HEK293 (cell line): ENCODE data around the gene FMN1.
"Not testable (repeated sequence)": the region's sequence is repeated elsewhere in the genome, so short reads cannot be mapped to it uniquely, and the experiment has no call there.

Experiments
- CTCF ChIA-PET: fragments of 350-600 bp; formaldehyde crosslinking; extraction: SDS; loops from one replicate; lab custom pipeline; 2021; ENCODE audit warnings: antibody characterized with exemption; lab: Yijun Ruan, JAX
- POLR2A ChIA-PET: fragments of 300-600 bp; formaldehyde crosslinking; extraction: SDS; loops from one replicate; lab custom pipeline; 2020; ENCODE audit warnings: antibody characterized with exemption, inconsistent platforms; lab: Yijun Ruan, JAX
- H3K27ac ChIP-seq: fragments of 200-500 bp; sonication (Bioruptor generic); 2 replicates; pipeline ENCODE4 v1.5.1; 2014; ENCODE audit warnings: low read depth, low read length, control low read depth, inconsistent platforms; ENCODE audit errors: extremely low read depth
- H3K36me3 ChIP-seq, 2 experiments: fragments of 200-500 bp in 1 of 2; sonication (Bioruptor generic) in 1 of 2; 1 replicate in 1 of 2; 2 replicates in 1 of 2; pipeline ENCODE4 v1.5.1; 2014 to 2017; ENCODE audit warnings: inconsistent platforms in 2 of 2, low read length in 2 of 2; ENCODE audit not compliant: control insufficient read depth in 2 of 2, insufficient read depth in 1 of 2
- H3K4me1 ChIP-seq: fragments of 200-500 bp; sonication (Bioruptor generic); 2 replicates; pipeline ENCODE4 v1.5.1; 2014; ENCODE audit warnings: mild to moderate bottlenecking, low read length, inconsistent platforms; ENCODE audit not compliant: control insufficient read depth, insufficient read depth
- H3K4me3 ChIP-seq: 2 replicates; pipeline ENCODE4 v1.5.1; 2011; ENCODE audit warnings: low read depth, mild to moderate bottlenecking, control low read depth, low read length, moderate library complexity
- H3K9me3 ChIP-seq: fragments of 200-500 bp; sonication (Bioruptor generic); 2 replicates; pipeline ENCODE4 v1.5.1; 2014; ENCODE audit warnings: low read depth, low read length, inconsistent platforms; ENCODE audit not compliant: control insufficient read depth, insufficient read depth
- GLIS2 ChIP-seq: fragments of 450-650 bp; formaldehyde crosslinking; IDR thresholded peaks from 2 replicates; pipeline ENCODE4 v1.5.1; 2016; ENCODE audit warnings: missing biosample characterization, missing genetic modification characterization
- PRDM4 ChIP-seq: fragments of 450-650 bp; formaldehyde crosslinking; IDR thresholded peaks from 2 replicates; pipeline ENCODE4 v1.5.1; 2017; ENCODE audit warnings: missing biosample characterization, missing genetic modification characterization
- YY1 ChIP-seq: fragments of 450-650 bp; formaldehyde crosslinking; IDR thresholded peaks from 2 replicates; pipeline ENCODE4 v1.5.1; 2018; ENCODE audit warnings: missing biosample characterization, missing genetic modification characterization
- ZBTB21 ChIP-seq: fragments of 450-650 bp; formaldehyde crosslinking; IDR thresholded peaks from 2 replicates; pipeline ENCODE4 v1.5.1; 2017; ENCODE audit warnings: missing biosample characterization, missing genetic modification characterization
- ZBTB8A ChIP-seq: fragments of 450-650 bp; formaldehyde crosslinking; IDR thresholded peaks from 2 replicates; pipeline ENCODE4 v1.5.1; 2016; ENCODE audit warnings: missing biosample characterization, missing genetic modification characterization
- ZFP69B ChIP-seq: fragments of 450-650 bp; formaldehyde crosslinking; IDR thresholded peaks from 2 replicates; pipeline ENCODE4 v1.5.1; 2016; ENCODE audit warnings: missing biosample characterization, missing genetic modification characterization
- ZNF112 ChIP-seq: fragments of 450-650 bp; formaldehyde crosslinking; IDR thresholded peaks from 2 replicates; pipeline ENCODE4 v1.5.0; 2017; ENCODE audit warnings: missing biosample characterization, missing genetic modification characterization
- ZNF132 ChIP-seq: fragments of 450-650 bp; formaldehyde crosslinking; IDR thresholded peaks from 2 replicates; pipeline ENCODE4 v1.5.1; 2017; ENCODE audit warnings: missing biosample characterization, missing genetic modification characterization, borderline replicate concordance
- ZNF26 ChIP-seq: fragments of 450-650 bp; formaldehyde crosslinking; IDR thresholded peaks from 2 replicates; pipeline ENCODE4 v1.5.1; 2016; ENCODE audit warnings: missing biosample characterization, missing genetic modification characterization
- ZNF266 ChIP-seq: fragments of 450-650 bp; formaldehyde crosslinking; IDR thresholded peaks from 2 replicates; pipeline ENCODE4 v1.5.1; 2016; ENCODE audit warnings: missing biosample characterization, missing genetic modification characterization, low read depth
- ZNF274 ChIP-seq, 2 experiments: fragments of 200-500 bp in 1 of 2; fragments of 450-650 bp in 1 of 2; sonication (Bioruptor generic) in 1 of 2; formaldehyde crosslinking in 1 of 2; IDR thresholded peaks; 2 replicates each; pipeline versions ENCODE4 v1.5.1 to v1.6.1; 2014 to 2016; ENCODE audit warnings: borderline replicate concordance in 1 of 2, inconsistent platforms in 1 of 2, low read length in 1 of 2, missing biosample characterization in 1 of 2, missing genetic modification characterization in 1 of 2
- ZNF426 ChIP-seq: fragments of 450-650 bp; formaldehyde crosslinking; IDR thresholded peaks from 2 replicates; pipeline ENCODE4 v1.5.1; 2017; ENCODE audit warnings: missing biosample characterization, missing genetic modification characterization, mild to moderate bottlenecking, inconsistent platforms, moderate library complexity
- ZNF488 ChIP-seq: fragments of 450-650 bp; formaldehyde crosslinking; IDR thresholded peaks from 2 replicates; pipeline ENCODE4 v1.5.1; 2016; ENCODE audit warnings: missing biosample characterization, missing genetic modification characterization
- ZNF777 ChIP-seq: fragments of 450-650 bp; formaldehyde crosslinking; IDR thresholded peaks from 2 replicates; pipeline ENCODE4 v1.5.1; 2017; ENCODE audit warnings: missing biosample characterization, missing genetic modification characterization, borderline replicate concordance

The FMN1 gene

GRCh38 chr15:32952901-32953532 is 241.5 kb downstream of the FMN1 start:
- no peaks in the 10 kb centered on the region for H3K36me3 ChIP-seq
- ChIA-PET POLR2A (no interaction called here), CTCF (interaction anchor here (1.0 to 2.9 kb wide), 4 partner anchors 17 to 291 kb away, joined by 3 to 12 read pairs (median 8); no protein-coding TSS in a partner anchor)
- no peaks in the 10 kb centered on the region for H3K9me3 ChIP-seq
- H3K4me1 ChIP-seq = no peaks in the 10 kb centered on the region
- no peak for TF ChIP-seq ZNF26 (tag by site-specific recombination)
- no peak for TF ChIP-seq ZBTB21 (tag by site-specific recombination)
- no peak for TF ChIP-seq YY1
- no peak for TF ChIP-seq ZBTB8A (tag by site-specific recombination)
- no peak for TF ChIP-seq ZNF777 (tag by site-specific recombination)
- no peak for TF ChIP-seq ZNF266 (tag by site-specific recombination)
- TF ChIP-seq ZNF112 (tag by site-specific recombination) = no peak
- no peak for TF ChIP-seq ZNF488 (tag by site-specific recombination)
- no peak overlapping the region for H3K4me3 ChIP-seq
- H3K27ac ChIP-seq = no peak overlapping the region

- Histone ChIP-seq H3K36me3 (no peaks in the 10 kb centered on the region), H3K27ac (no peak overlapping the region), H3K4me1 (no peaks in the 10 kb centered on the region), H3K9me3 (no peaks in the 10 kb centered on the region), H3K4me3 (no peak overlapping the region)
- TF ChIP-seq GLIS2 (tag by site-specific recombination) (no peak), ZFP69B (tag by site-specific recombination) (no peak), ZNF132 (tag by site-specific recombination) (no peak), ZNF426 (no peak), PRDM4 (tag by site-specific recombination) (no peak), ZNF274 (IDR thresholded peaks at IDR 0.05; ENCODE audit: low read length) (no peak), ZNF274 (tag by site-specific recombination; IDR thresholded peaks at IDR 0.05; ENCODE audit: borderline replicate concordance) (no peak)
- CTCF ChIA-PET = interaction anchor here (0.7 to 2.9 kb wide), 4 partner anchors 16 to 290 kb away, joined by 3 to 12 read pairs (median 8); no protein-coding TSS in a partner anchor
- POLR2A ChIA-PET = no interaction called here
These were observed 242.6 kb downstream of the FMN1 start for GRCh38 chr15:32951736-32952464.

GRCh38 chr15:32950051-32950450 is 244.5 kb downstream of the FMN1 start:
- POLR2A ChIA-PET, H3K36me3 ChIP-seq, H3K4me3 ChIP-seq, H3K9me3 ChIP-seq, H3K4me1 ChIP-seq, H3K27ac ChIP-seq: not testable (repeated sequence)
- CTCF ChIA-PET = interaction anchor here (0.6 to 0.7 kb wide), 2 partner anchors 14 to 1478 kb away, joined by 3 to 4 read pairs; no protein-coding TSS in a partner anchor
